Activated CD8-positive, alpha-beta T cell treated with anti-CD3 and anti-CD28 coated beads for 36 hours (primary cell): ENCODE measurements around the gene KIAA0040. TPM values are rescaled to one million over a fixed set of nuclear protein-coding genes. Genes with fewer than 3 reads are reported as not detected.
A peak's percentile ranks its signal among the peaks of the same experiment; 100 is the strongest.

Experiments
- ATAC-seq: fragments of 200-7000 bp; cut with Tn5 transposase; one replicate; pipeline ENCODE4 v1.10.0; 2021; ENCODE audit warnings: mild to moderate bottlenecking, moderate library complexity
- CTCF ChIA-PET: fragments of 350-600 bp; sonication (Branson Sonifier 250); formaldehyde crosslinking; loops from one replicate; lab custom pipeline; 2021; ENCODE audit warnings: antibody characterized with exemption; lab: Charles Lee
- POLR2A ChIA-PET: fragments of 350-600 bp; sonication (Branson Sonifier 250); formaldehyde crosslinking; loops from one replicate; lab custom pipeline; 2021; ENCODE audit warnings: antibody characterized with exemption; lab: Charles Lee
- DNase-seq: peaks from one replicate; pipeline ENCODE4 v3.0.0-alpha.2; 2020
- H3K27ac Mint-ChIP-seq: one replicate; pipeline ENCODE4 v1.8.0; 2021; ENCODE audit warnings: mild to moderate bottlenecking, mixed read lengths
- H3K27me3 Mint-ChIP-seq: one replicate; pipeline ENCODE4 v1.8.0; 2021; ENCODE audit warnings: mixed read lengths
- H3K36me3 Mint-ChIP-seq: one replicate; pipeline ENCODE4 v1.8.0; 2021; ENCODE audit warnings: low read depth, mixed read lengths
- H3K4me1 Mint-ChIP-seq: one replicate; pipeline ENCODE4 v1.8.0; 2021; ENCODE audit warnings: low read depth, mixed read lengths
- H3K4me3 Mint-ChIP-seq: one replicate; pipeline ENCODE4 v1.8.0; 2021; ENCODE audit warnings: mild to moderate bottlenecking, moderate library complexity, mixed read lengths
- H3K9me3 Mint-ChIP-seq: one replicate; pipeline ENCODE4 v1.8.0; 2021; ENCODE audit warnings: mixed read lengths
- CTCF ChIP-seq: fragments of 200-600 bp; IDR thresholded peaks from one replicate; pipeline ENCODE4 v1.8.0; 2022; ENCODE audit warnings: antibody characterized with exemption, mild to moderate bottlenecking
- intact Hi-C: fragments of 100-400 bp; cut with micrococcal nuclease; formaldehyde crosslinking; loops from one replicate; pipeline ENCODE4 v1.10.0; 2022
- total RNA-seq, 2 experiments: library from RNA; stranded (reverse); gene quantifications; one replicate each; pipeline ENCODE4 v1.2.3, GENCODE V29; 2021

Gene KIAA0040
- total RNA-seq, 2 experiments from 2014 or later: 20.8 to 21.1 TPM

- ChIA-PET CTCF (interaction anchor here (0.7 to 2.7 kb wide), 6 partner anchors 11 to 123 kb away, joined by 3 to 11 read pairs (median 4); no protein-coding TSS in a partner anchor), POLR2A (interaction anchor here (1.1 to 1.6 kb wide), 3 partner anchors 9 to 92 kb away, joined by 3 to 4 read pairs (median 3); no protein-coding TSS in a partner anchor)
- Mint-ChIP-seq H3K27me3 (no peaks in the 10 kb centered on the region), H3K4me1 (peaks cover 24% of the 10 kb centered on the region), H3K9me3 (no peaks in the 10 kb centered on the region), H3K27ac (no peak overlapping the region), H3K36me3 (peaks cover 7% of the 10 kb centered on the region), H3K4me3 (no peak overlapping the region)
- intact Hi-C loops: no loop called here
- ATAC-seq: no peak
- TF ChIP-seq CTCF: no peak
- DNase-seq: no peak
Measured at GRCh38 chr1:175195281-175195680, 2.7 kb upstream of the KIAA0040 start.

- intact Hi-C loops: no loop called here
- TF ChIP-seq CTCF: no peak
- no peaks in the 10 kb centered on the region for H3K27me3 Mint-ChIP-seq
- POLR2A ChIA-PET: interaction anchor here (1.2 kb wide), 1 partner anchor 15 kb away, joined by 7 read pairs; no protein-coding TSS in a partner anchor
- ATAC-seq (no peak), DNase-seq (no peak)
- H3K27ac Mint-ChIP-seq: no peak overlapping the region
- H3K4me3 Mint-ChIP-seq: peak overlapping the region; percentile 96
- peaks cover 42% of the 10 kb centered on the region for H3K4me1 Mint-ChIP-seq
- peaks cover 23% of the 10 kb centered on the region for H3K36me3 Mint-ChIP-seq
- CTCF ChIA-PET: interaction anchor here (0.8 to 2.7 kb wide), 5 partner anchors 10 to 41 kb away, joined by 4 to 11 read pairs (median 10); no protein-coding TSS in a partner anchor
- no peaks in the 10 kb centered on the region for H3K9me3 Mint-ChIP-seq
Measured at GRCh38 chr1:175193527-175193910, 943 bp upstream of the KIAA0040 start.

DNA sequence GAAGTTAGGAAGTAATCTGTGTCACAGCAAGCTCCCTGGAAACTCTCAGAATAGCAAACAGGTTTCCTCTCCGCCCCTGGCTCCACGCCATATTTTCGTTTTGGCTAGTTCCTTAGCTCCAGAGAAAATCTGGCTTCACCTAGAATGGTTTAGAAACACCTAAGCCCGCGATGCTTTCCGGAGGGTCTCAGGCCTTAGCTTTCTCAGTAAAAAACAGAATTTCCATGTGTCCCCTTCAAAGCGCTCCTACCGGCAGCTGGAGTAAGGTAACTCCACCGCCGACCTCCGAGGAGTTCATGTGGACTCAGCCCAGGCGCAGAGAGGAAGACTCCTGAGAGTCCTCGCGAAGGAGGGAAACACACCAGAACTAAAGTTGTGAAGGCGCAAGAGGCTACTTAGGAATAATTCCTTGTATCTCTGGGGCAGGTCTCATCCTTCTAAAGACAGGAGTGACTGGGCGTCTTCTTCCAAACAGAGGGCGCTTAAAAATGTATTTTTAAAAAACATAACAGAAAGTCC is 406 bp downstream of the KIAA0040 start:
- TF ChIP-seq CTCF: no peak
- Mint-ChIP-seq H3K4me3 (peak overlapping the region; percentile 96), H3K27ac (peak overlapping the region; percentile 92), H3K27me3 (no peaks in the 10 kb centered on the region), H3K36me3 (peaks cover 35% of the 10 kb centered on the region), H3K4me1 (peaks cover 46% of the 10 kb centered on the region), H3K9me3 (no peaks in the 10 kb centered on the region)
- DNase-seq (peak; percentile 56), ATAC-seq (peak; percentile 41)
- ChIA-PET CTCF (interaction anchor here (1.0 to 8.5 kb wide), 9 partner anchors 8 to 163 kb away, joined by 4 to 64 read pairs (median 7); no protein-coding TSS in a partner anchor), POLR2A (interaction anchor here (1.0 to 1.8 kb wide), 3 partner anchors 9 to 17 kb away, joined by 4 to 10 read pairs (median 6); no protein-coding TSS in a partner anchor)
- intact Hi-C loops: no loop called here

DNA sequence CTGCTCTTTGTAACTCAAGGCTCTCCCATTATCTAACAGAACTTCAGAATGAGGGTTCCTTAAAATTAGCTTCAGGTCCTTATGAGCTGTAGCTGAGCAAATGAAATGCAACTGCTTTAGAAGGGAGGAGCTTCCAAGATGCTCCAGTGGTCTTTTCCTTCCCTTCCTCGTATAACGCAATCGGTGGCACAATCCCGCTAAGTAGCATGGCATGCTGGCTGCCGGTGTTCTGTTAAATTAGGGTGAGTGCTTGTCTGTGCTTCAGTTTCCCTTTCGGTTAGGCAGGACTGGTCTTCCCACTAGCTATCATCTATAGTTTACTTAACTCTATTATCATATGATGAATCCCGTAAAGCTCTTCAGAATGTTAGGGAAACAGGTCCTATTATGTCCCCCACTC is 917 bp downstream of the KIAA0040 start:
- H3K4me1 Mint-ChIP-seq: peaks cover 51% of the 10 kb centered on the region

More for the DNA sequence above, 917 bp downstream of the KIAA0040 start:
- peak; percentile 36 for DNase-seq
- Mint-ChIP-seq H3K4me3 (peak overlapping the region; percentile 96), H3K27ac (peak overlapping the region; percentile 92), H3K9me3 (no peaks in the 10 kb centered on the region), H3K36me3 (peaks cover 40% of the 10 kb centered on the region), H3K27me3 (no peaks in the 10 kb centered on the region)
- TF ChIP-seq CTCF: no peak
- CTCF ChIA-PET: interaction anchor here (1.0 to 8.5 kb wide), 9 partner anchors 8 to 162 kb away, joined by 4 to 64 read pairs (median 7); no protein-coding TSS in a partner anchor
- peak; percentile 38 for ATAC-seq
- POLR2A ChIA-PET: interaction anchor here (1.0 to 1.8 kb wide), 3 partner anchors 9 to 18 kb away, joined by 4 to 10 read pairs (median 6); no protein-coding TSS in a partner anchor
- intact Hi-C loops: loop anchor here (2.0 kb wide), 1 partner anchor 17 kb away; no protein-coding TSS in a partner anchor
